IMR-90 (cell line): Measurements from ENCODE around the gene CAPZA1. TPM values are rescaled to one million over a fixed set of nuclear protein-coding genes. Genes with fewer than 3 reads are reported as not detected.
A peak's percentile ranks its signal among the peaks of the same experiment; 100 is the strongest.

ENCODE experiments used
- ATAC-seq: fragments of 200-7000 bp; cut with Tn5 transposase; 2 replicates; pipeline ENCODE4 v1.9.1; 2020; ENCODE audit warnings: low read depth, mild to moderate bottlenecking, moderate library complexity
- BruUV-seq: library from RNA; stranded (reverse); fragments of 400-500 nt; replicated peaks from 2 replicates; lab custom pipeline; 2021; lab: Mats Ljungman, UMichigan
- CTCF ChIA-PET: fragments of 300-600 bp; formaldehyde crosslinking; extraction: SDS; loops from one replicate; lab custom pipeline; 2021; ENCODE audit warnings: antibody characterized with exemption; lab: Yijun Ruan, JAX
- POLR2A ChIA-PET: fragments of 300-600 bp; sonication (Branson Sonifier 250); formaldehyde crosslinking; loops from one replicate; lab custom pipeline; 2022; ENCODE audit warnings: antibody characterized with exemption; ENCODE audit not compliant: unreplicated experiment; lab: Charles Lee
- DNase-seq: peaks from one replicate; pipeline ENCODE4 v3.0.0; 2013
- H2AFZ ChIP-seq: replicated peaks from 2 replicates; pipeline ENCODE3; 2013; ENCODE audit warnings: low read length, mild to moderate bottlenecking; ENCODE audit not compliant: poor library complexity
- H2AK5ac ChIP-seq: 2 replicates; pipeline ENCODE4 v1.6.1; 2013; ENCODE audit warnings: low read depth, low read length, inconsistent platforms
- H2AK9ac ChIP-seq: replicated peaks from 2 replicates; pipeline ENCODE3; 2013; ENCODE audit warnings: mild to moderate bottlenecking, low read depth, low read length, moderate library complexity; ENCODE audit not compliant: poor library complexity
- H2BK120ac ChIP-seq: 2 replicates; pipeline ENCODE4 v1.6.1; 2013; ENCODE audit warnings: low read depth, low read length, inconsistent platforms
- H2BK15ac ChIP-seq: 3 replicates; pipeline ENCODE4 v1.6.1; 2013; ENCODE audit warnings: low read depth, low read length, inconsistent platforms
- H2BK20ac ChIP-seq: 2 replicates; pipeline ENCODE4 v1.6.1; 2013; ENCODE audit warnings: low read depth, mild to moderate bottlenecking, inconsistent platforms, low read length, moderate library complexity
- H2BK5ac ChIP-seq: 2 replicates; pipeline ENCODE4 v1.6.1; 2013; ENCODE audit warnings: mild to moderate bottlenecking, low read depth, low read length, inconsistent platforms; ENCODE audit not compliant: poor library complexity, severe bottlenecking
- H3K14ac ChIP-seq: replicated peaks from 2 replicates; pipeline ENCODE4 v1.6.1; 2013; ENCODE audit warnings: low read depth, low read length, inconsistent platforms
- H3K18ac ChIP-seq: 2 replicates; pipeline ENCODE4 v1.6.1; 2013; ENCODE audit warnings: low read depth, low read length, control low read depth
- H3K23ac ChIP-seq: 2 replicates; pipeline ENCODE4 v1.6.1; 2013; ENCODE audit warnings: low read depth, low read length, inconsistent platforms
- H3K27ac ChIP-seq: 2 replicates; pipeline ENCODE4 v1.5.1; 2013; ENCODE audit warnings: mild to moderate bottlenecking, control low read depth, low read length; ENCODE audit not compliant: insufficient read depth
- H3K27me3 ChIP-seq: 2 replicates; pipeline ENCODE4 v1.6.1; 2013; ENCODE audit warnings: low read length; ENCODE audit not compliant: control insufficient read depth, insufficient read depth
- H3K36me3 ChIP-seq: 2 replicates; pipeline ENCODE4 v1.6.1; 2013; ENCODE audit warnings: low read length, mixed read lengths; ENCODE audit not compliant: control insufficient read depth, insufficient read depth
- H3K4ac ChIP-seq: 2 replicates; pipeline ENCODE4 v1.6.1; 2013; ENCODE audit warnings: low read depth, low read length, inconsistent platforms
- H3K4me1 ChIP-seq: 2 replicates; pipeline ENCODE4 v1.6.1; 2013; ENCODE audit warnings: low read length, mixed read lengths; ENCODE audit not compliant: control insufficient read depth, insufficient read depth
- H3K4me2 ChIP-seq: 2 replicates; pipeline ENCODE4 v1.6.1; 2013; ENCODE audit warnings: low read depth, mild to moderate bottlenecking, control low read depth, low read length, moderate library complexity
- H3K4me3 ChIP-seq: 2 replicates; pipeline ENCODE4 v1.5.1; 2013; ENCODE audit warnings: low read depth, mild to moderate bottlenecking, control low read depth, low read length, moderate library complexity; ENCODE audit not compliant: insufficient read depth
- H3K56ac ChIP-seq: 2 replicates; pipeline ENCODE4 v1.6.1; 2013; ENCODE audit warnings: low read length, inconsistent platforms; ENCODE audit not compliant: insufficient read depth; ENCODE audit errors: extremely low read depth
- H3K79me1 ChIP-seq, 2 experiments: 2 replicates each; pipeline ENCODE4 v1.6.1; 2013; ENCODE audit warnings: low read length in 2 of 2, inconsistent platforms in 1 of 2, low read depth in 1 of 2
- H3K9ac ChIP-seq: 2 replicates; pipeline ENCODE4 v1.6.1; 2013; ENCODE audit warnings: low read depth, low read length, control low read depth
- H3K9me1 ChIP-seq: 2 replicates; pipeline ENCODE4 v1.6.1; 2013; ENCODE audit warnings: low read length, inconsistent platforms; ENCODE audit not compliant: insufficient read depth
- H3K9me3 ChIP-seq: 2 replicates; pipeline ENCODE4 v1.6.1; 2013; ENCODE audit warnings: low read length; ENCODE audit not compliant: control insufficient read depth, insufficient read depth
- H4K20me1 ChIP-seq: 2 replicates; pipeline ENCODE4 v1.6.1; 2013; ENCODE audit warnings: low read length, inconsistent platforms; ENCODE audit not compliant: insufficient read depth
- H4K5ac ChIP-seq: 2 replicates; pipeline ENCODE4 v1.6.1; 2013; ENCODE audit warnings: mild to moderate bottlenecking, low read depth, low read length, control low read depth
- H4K8ac ChIP-seq, 2 experiments: 2 replicates each; pipeline ENCODE4 v1.6.1; 2013; ENCODE audit warnings: low read depth in 2 of 2, low read length in 2 of 2, control low read depth in 1 of 2, inconsistent platforms in 1 of 2
- H4K91ac ChIP-seq: 2 replicates; pipeline ENCODE4 v1.6.1; 2013; ENCODE audit warnings: low read depth, low read length, inconsistent platforms; ENCODE audit not compliant: insufficient read depth
- BHLHE40 ChIP-seq: fragments of 150-350 bp; IDR thresholded peaks from 2 replicates; pipeline ENCODE4 v1.6.1; 2016; ENCODE audit warnings: mild to moderate bottlenecking, low read depth, low read length
- CEBPB ChIP-seq: IDR thresholded peaks from 2 replicates; pipeline ENCODE4 v1.6.1; 2012; ENCODE audit warnings: low read depth, low read length, improper control_type of control experiment
- CHD1 ChIP-seq: IDR thresholded peaks from 2 replicates; pipeline ENCODE4 v1.6.1; 2012; ENCODE audit warnings: low read depth, low read length, improper control_type of control experiment
- ELK1 ChIP-seq: fragments of 150-350 bp; IDR thresholded peaks from 2 replicates; pipeline ENCODE4 v1.6.1; 2016; ENCODE audit warnings: low read depth, mild to moderate bottlenecking, low read length, moderate library complexity, borderline replicate concordance
- FOS ChIP-seq: fragments of 150-350 bp; IDR thresholded peaks from 2 replicates; pipeline ENCODE4 v1.6.1; 2016; ENCODE audit warnings: low read depth, low read length
- MAFK ChIP-seq: IDR thresholded peaks from 2 replicates; pipeline ENCODE4 v1.6.1; 2012; ENCODE audit warnings: low read depth, low read length, improper control_type of control experiment
- MAZ ChIP-seq: IDR thresholded peaks from 2 replicates; pipeline ENCODE4 v1.6.1; 2012; ENCODE audit warnings: low read depth, mild to moderate bottlenecking, low read length, improper control_type of control experiment, moderate library complexity, borderline replicate concordance
- MXI1 ChIP-seq: IDR thresholded peaks from 2 replicates; pipeline ENCODE4 v1.6.1; 2012; ENCODE audit warnings: low read depth, mild to moderate bottlenecking, low read length, moderate library complexity, borderline replicate concordance
- NFE2L2 ChIP-seq: fragments of 150-350 bp; IDR thresholded peaks from 2 replicates; pipeline ENCODE4 v1.6.1; 2016; ENCODE audit warnings: low read depth, mild to moderate bottlenecking, low read length
- POLR2A ChIP-seq: IDR thresholded peaks from 2 replicates; pipeline ENCODE4 v1.6.1; 2012; ENCODE audit warnings: mild to moderate bottlenecking, low read depth, low read length
- RAD21 ChIP-seq: IDR thresholded peaks from 2 replicates; pipeline ENCODE4 v1.6.1; 2012; ENCODE audit warnings: low read length, improper control_type of control experiment
- RCOR1 ChIP-seq: IDR thresholded peaks from 2 replicates; pipeline ENCODE4 v1.6.1; 2012; ENCODE audit warnings: mild to moderate bottlenecking, low read length, improper control_type of control experiment; ENCODE audit not compliant: insufficient replicate concordance
- RFX5 ChIP-seq: IDR thresholded peaks from 2 replicates; pipeline ENCODE4 v1.8.0; 2012; ENCODE audit warnings: low read depth, mild to moderate bottlenecking, low read length, moderate library complexity
- SMC3 ChIP-seq: fragments of 150-350 bp; IDR thresholded peaks from 2 replicates; pipeline ENCODE4 v1.6.1; 2016; ENCODE audit warnings: low read depth, mild to moderate bottlenecking, antibody characterized with exemption, low read length, moderate library complexity
- WGBS, 2 experiments: methylation state at CpG; one replicate each; pipeline versions ENCODE4 v1.1.5 to v1.1.7; 2013; ENCODE audit warnings: missing lambda C conversion rate in 2 of 2; ENCODE audit not compliant: insufficient read length in 1 of 2; ENCODE audit errors: extremely low coverage in 2 of 2; 5-methylcytosine and 5-hydroxymethylcytosine counted together
- dilution Hi-C: fragments of 300-500 bp; cut with HindIII; formaldehyde crosslinking; loops from one replicate; pipeline ENCODE4 v1.14.3; 2018; ENCODE audit warnings: low sequenced_read_pairs; ENCODE audit not compliant: unreplicated experiment
- in situ Hi-C: fragments of 300-500 bp; cut with MboI; formaldehyde crosslinking; loops from 3 replicates; pipeline ENCODE4 v1.14.3; 2019; ENCODE audit warnings: low sequenced_read_pairs, inconsistent platforms, mixed read lengths
- intact Hi-C: fragments of 100-400 bp; cut with micrococcal nuclease; formaldehyde crosslinking; loops from 2 replicates; pipeline ENCODE4 v1.10.0; 2022
- polyA plus RNA-seq, 3 experiments: library from polyadenylated mRNA; depleted of rRNA; stranded (reverse); fragments of >200 nt; gene quantifications; 2 replicates each; pipeline ENCODE4 v1.2.3, GENCODE V29; 2012; ENCODE audit warnings: low replicate concordance in 1 of 3
- total RNA-seq: library from RNA; depleted of rRNA; stranded (reverse); fragments of >200 nt; gene quantifications from 2 replicates; pipeline ENCODE4 v1.2.3, GENCODE V29; 2012
- TF ChIP-seq, protein P1 (sequence below): conservative IDR thresholded peaks from 2 replicates; pipeline ENCODE4 v1.5.1; 2012; ENCODE audit warnings: mild to moderate bottlenecking, low read depth, low read length, improper control_type of control experiment
- TF ChIP-seq, protein P2 (sequence below): fragments of 150-350 bp; IDR thresholded peaks from 2 replicates; pipeline ENCODE4 v1.6.1; 2017; ENCODE audit warnings: mild to moderate bottlenecking, antibody characterized with exemption, low read length, low read depth

CAPZA1 gene
- total and polyA plus RNA-seq, 2 of the 4 experiments (the other 2 are of a cell fraction), result 108 to 262 TPM

DNA sequence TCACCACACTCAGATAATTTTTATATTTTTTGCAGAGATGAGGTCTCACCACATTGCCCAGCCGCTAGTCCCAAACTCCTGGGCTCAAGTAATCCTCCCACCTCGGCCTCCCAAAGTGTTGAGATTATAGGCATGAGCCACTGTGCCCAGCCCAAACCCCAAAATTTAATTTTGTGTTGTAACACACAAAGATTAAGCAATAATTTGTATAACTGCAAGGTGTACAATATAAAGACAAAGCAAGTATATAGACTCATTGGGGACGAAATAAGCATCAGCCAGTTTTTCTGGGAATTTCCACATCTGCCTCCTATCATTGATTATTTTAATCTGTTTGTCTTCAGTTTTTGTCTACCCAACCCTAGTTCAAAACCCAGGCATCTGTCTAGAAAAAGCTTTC is 43.4 kb upstream of the CAPZA1 start:
- no TSS peak for BruUV-seq
- H2AK5ac ChIP-seq, result peak overlapping the region; percentile 66; the same call in 1 of the 2 replicates
- in situ Hi-C loops (no loop called here), dilution Hi-C loops (no loop called here), intact Hi-C loops (loop anchor here (5.0 kb wide), 1 partner anchor 34 kb away; no protein-coding TSS in a partner anchor)
- H3K23ac ChIP-seq, result no peak overlapping the region
- H2AFZ ChIP-seq, result no peak overlapping the region
- H2BK15ac ChIP-seq, result peak overlapping the region; percentile 72; the same call in 1 of the 3 replicates
- H2AK9ac ChIP-seq, result no peak overlapping the region
- H3K36me3 ChIP-seq, result peaks cover 10% of the 10 kb centered on the region
- peak overlapping the region; percentile 32; the same call in 1 of the 2 replicates for H2BK20ac ChIP-seq
- H3K4me2 ChIP-seq, result no peak overlapping the region
- H3K4ac ChIP-seq, result peak overlapping the region; percentile 45; the same call in 1 of the 2 replicates
- H3K18ac ChIP-seq, result no peak overlapping the region; the same call in 1 of the 2 replicates
- ATAC-seq, result no peak
- no peak overlapping the region; the same call in 1 of the 2 replicates for H2BK120ac ChIP-seq
- H3K4me1 ChIP-seq, result peaks cover 4% of the 10 kb centered on the region
- no peaks in the 10 kb centered on the region for H3K27me3 ChIP-seq
- POLR2A ChIA-PET, result no interaction called here
- H3K9me1 ChIP-seq, result 0 out of 2 replicates have a peak, but pooled peaks cover 2% of the 10 kb centered on the region
- H3K9me3 ChIP-seq, result no peaks in the 10 kb centered on the region
- peak overlapping the region; percentile 48; the same call in 1 of the 2 replicates for H4K91ac ChIP-seq
- CTCF ChIA-PET, result no interaction called here
- H4K5ac ChIP-seq, result no peak overlapping the region
- H4K20me1 ChIP-seq, result no peaks in the 10 kb centered on the region; the same call in 1 of the 2 replicates
- TF ChIP-seq CEBPB, result no peak
- no peak for TF ChIP-seq MAZ
- TF ChIP-seq SMC3, result no peak
- no peak for TF ChIP-seq MXI1
- no peak for TF ChIP-seq NFE2L2
- TF ChIP-seq, protein P1, sequence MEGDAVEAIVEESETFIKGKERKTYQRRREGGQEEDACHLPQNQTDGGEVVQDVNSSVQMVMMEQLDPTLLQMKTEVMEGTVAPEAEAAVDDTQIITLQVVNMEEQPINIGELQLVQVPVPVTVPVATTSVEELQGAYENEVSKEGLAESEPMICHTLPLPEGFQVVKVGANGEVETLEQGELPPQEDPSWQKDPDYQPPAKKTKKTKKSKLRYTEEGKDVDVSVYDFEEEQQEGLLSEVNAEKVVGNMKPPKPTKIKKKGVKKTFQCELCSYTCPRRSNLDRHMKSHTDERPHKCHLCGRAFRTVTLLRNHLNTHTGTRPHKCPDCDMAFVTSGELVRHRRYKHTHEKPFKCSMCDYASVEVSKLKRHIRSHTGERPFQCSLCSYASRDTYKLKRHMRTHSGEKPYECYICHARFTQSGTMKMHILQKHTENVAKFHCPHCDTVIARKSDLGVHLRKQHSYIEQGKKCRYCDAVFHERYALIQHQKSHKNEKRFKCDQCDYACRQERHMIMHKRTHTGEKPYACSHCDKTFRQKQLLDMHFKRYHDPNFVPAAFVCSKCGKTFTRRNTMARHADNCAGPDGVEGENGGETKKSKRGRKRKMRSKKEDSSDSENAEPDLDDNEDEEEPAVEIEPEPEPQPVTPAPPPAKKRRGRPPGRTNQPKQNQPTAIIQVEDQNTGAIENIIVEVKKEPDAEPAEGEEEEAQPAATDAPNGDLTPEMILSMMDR, result no peak
- TF ChIP-seq, protein P2, sequence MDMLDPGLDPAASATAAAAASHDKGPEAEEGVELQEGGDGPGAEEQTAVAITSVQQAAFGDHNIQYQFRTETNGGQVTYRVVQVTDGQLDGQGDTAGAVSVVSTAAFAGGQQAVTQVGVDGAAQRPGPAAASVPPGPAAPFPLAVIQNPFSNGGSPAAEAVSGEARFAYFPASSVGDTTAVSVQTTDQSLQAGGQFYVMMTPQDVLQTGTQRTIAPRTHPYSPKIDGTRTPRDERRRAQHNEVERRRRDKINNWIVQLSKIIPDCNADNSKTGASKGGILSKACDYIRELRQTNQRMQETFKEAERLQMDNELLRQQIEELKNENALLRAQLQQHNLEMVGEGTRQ, result no peak
- TF ChIP-seq BHLHE40, result no peak
- TF ChIP-seq RAD21, result no peak
- TF ChIP-seq ELK1, result no peak
- TF ChIP-seq CHD1, result no peak
- no peak for TF ChIP-seq POLR2A
- no peak for TF ChIP-seq FOS
- no peak for TF ChIP-seq RFX5
- TF ChIP-seq MAFK, result no peak
- TF ChIP-seq RCOR1, result no peak
- peak overlapping the region; percentile 78 for H2BK5ac ChIP-seq
- H3K27ac ChIP-seq, result peak overlapping the region; percentile 67
- no peak overlapping the region for H3K56ac ChIP-seq
- H3K14ac ChIP-seq, result peak overlapping the region; percentile 50; the same call in 1 of the 2 replicates
- WGBS, 2 experiments, result no CpG with 5 or more reads among the region's 3 CpGs
- H3K9ac ChIP-seq, result no peak overlapping the region
- H4K8ac ChIP-seq, result 0 out of 4 replicates have a peak overlapping the region, but pooled peaks of 1 of the 2 experiments have one; percentile 26
- peaks cover under 1 to 9% of the 10 kb centered on the region in 2 experiments; a peak in 3 of 4 replicates for H3K79me1 ChIP-seq
- no peak for DNase-seq
- no peak overlapping the region for H3K4me3 ChIP-seq
